HG03439 (cell line): Measurements from ENCODE around the gene PLA2G4E.

Experiments
- ATAC-seq: cut with Tn5 transposase; IDR thresholded peaks from one replicate; pipeline ENCODE4 v1.9.1; 2021; ENCODE audit warnings: mild to moderate bottlenecking, moderate library complexity; ENCODE audit not compliant: unreplicated experiment

PLA2G4E gene

GRCh38 chr15:41993472-41994170, 27.2 kb downstream of the PLA2G4E start:
- no peak for ATAC-seq

- ATAC-seq: no peak
These were observed 28.0 kb downstream of the PLA2G4E start for GRCh38 chr15:41992803-41993190.

- no peak for ATAC-seq
These were observed 28.6 kb downstream of the PLA2G4E start for GRCh38 chr15:41992151-41992802.

- ATAC-seq: no peak
These were observed 30.2 kb downstream of the PLA2G4E start for GRCh38 chr15:41990691-41991090.

- no peak for ATAC-seq
These were observed 30.6 kb downstream of the PLA2G4E start for GRCh38 chr15:41990243-41990605.

GRCh38 chr15:41989573-41990242, 31.1 kb downstream of the PLA2G4E start:
- no peak for ATAC-seq

- no peak for ATAC-seq
These were observed 31.8 kb downstream of the PLA2G4E start for GRCh38 chr15:41988896-41989572.

- no peak for ATAC-seq
These were observed 32.9 kb downstream of the PLA2G4E start for GRCh38 chr15:41987925-41988275.

- no peak for ATAC-seq
These were observed 33.5 kb downstream of the PLA2G4E start for GRCh38 chr15:41987246-41987924.

GRCh38 chr15:41985236-41986160, 35.3 kb downstream of the PLA2G4E start:
- no peak for ATAC-seq

- no peak for ATAC-seq
These were observed 36.2 kb downstream of the PLA2G4E start for GRCh38 chr15:41984622-41985021.

- ATAC-seq: no peak
These were observed 36.9 kb downstream of the PLA2G4E start for GRCh38 chr15:41983621-41984571.

GRCh38 chr15:41983221-41983620, 37.6 kb downstream of the PLA2G4E start:
- no peak for ATAC-seq

GRCh38 chr15:41982133-41982930, 38.5 kb downstream of the PLA2G4E start:
- ATAC-seq: no peak

GRCh38 chr15:41981371-41982132, 39.3 kb downstream of the PLA2G4E start:
- ATAC-seq: no peak

GRCh38 chr15:41980654-41981323, 40.1 kb downstream of the PLA2G4E start:
- ATAC-seq: no peak
